HUDEP-2 (cell line): Measurements from ENCODE around the gene CAND2.
"Not testable (repeated sequence)": the region's sequence is repeated elsewhere in the genome, so short reads cannot be mapped to it uniquely, and the experiment has no call there.

ENCODE experiments used
- DNase-seq, 76 experiments: peaks; one replicate each; lab custom pipeline; 2025; ENCODE audit not compliant: unreplicated experiment in 76 of 76; lab: John Stamatoyannopoulos, UW

The CAND2 gene

GRCh38 chr3:12845811-12846210 lies 49.3 kb downstream of the CAND2 start:
- no peak for DNase-seq

GRCh38 chr3:12852201-12852600 lies 55.7 kb downstream of the CAND2 start:
- DNase-seq, result no peak

- not testable (repeated sequence) for DNase-seq
Observed at GRCh38 chr3:12853847-12854246, 57.4 kb downstream of the CAND2 start.

GRCh38 chr3:12854565-12854964 lies 58.1 kb downstream of the CAND2 start:
- no peak for DNase-seq

- no peak for DNase-seq
Observed at GRCh38 chr3:12856626-12857025, 60.1 kb downstream of the CAND2 start.

- DNase-seq, result no peak
Observed at GRCh38 chr3:12859840-12860239, 63.4 kb downstream of the CAND2 start.

GRCh38 chr3:12861611-12862010 lies 65.1 kb downstream of the CAND2 start:
- no peak for DNase-seq

- no peak for DNase-seq
Observed at GRCh38 chr3:12862387-12862786, 65.9 kb downstream of the CAND2 start.

- no peak for DNase-seq
Observed at GRCh38 chr3:12865271-12865670, 68.8 kb downstream of the CAND2 start.

- no peak for DNase-seq
Observed at GRCh38 chr3:12866836-12867235, 70.4 kb downstream of the CAND2 start.

GRCh38 chr3:12868039-12869034 lies 71.9 kb downstream of the CAND2 start:
- peak in 73 of 76 experiments; percentile 21 to 86 (median 64) for DNase-seq

GRCh38 chr3:12869035-12869621 lies 72.6 kb downstream of the CAND2 start:
- DNase-seq, result peak in 41 of 76 experiments; percentile 3 to 66 (median 32)

- DNase-seq, result no peak
Observed at GRCh38 chr3:12870942-12871341, 74.5 kb downstream of the CAND2 start.

- DNase-seq, result peak in 1 of 76 experiments; percentile 6
Observed at GRCh38 chr3:12871404-12871983, 75.0 kb downstream of the CAND2 start.

GRCh38 chr3:12875857-12876836 lies 79.7 kb downstream of the CAND2 start:
- peak in 3 of 76 experiments; percentile 10 for DNase-seq

GRCh38 chr3:12877040-12877439 lies 80.6 kb downstream of the CAND2 start:
- DNase-seq, result no peak

GRCh38 chr3:12878141-12878574 lies 81.7 kb downstream of the CAND2 start:
- no peak for DNase-seq

GRCh38 chr3:12878758-12879157 lies 82.3 kb downstream of the CAND2 start:
- not testable (repeated sequence) for DNase-seq

- no peak for DNase-seq
Observed at GRCh38 chr3:12879191-12879815, 82.8 kb downstream of the CAND2 start.

- not testable (repeated sequence) for DNase-seq
Observed at GRCh38 chr3:12881858-12882257, 85.4 kb downstream of the CAND2 start.
